Lung (tissue), 12 donors: ENCODE data around the gene IL3. TPM values are rescaled to one million over a fixed set of nuclear protein-coding genes. Genes with fewer than 3 reads are reported as not detected.

ENCODE experiments used
- ATAC-seq: fragments of 200-7000 bp; cut with Tn5 transposase; one replicate; pipeline ENCODE4 v1.9.1; 2020; ENCODE audit warnings: moderate number of reproducible peaks; ENCODE audit not compliant: insufficient read depth, low FRiP score
- DNase-seq, 3 donors: peaks; one replicate each; pipeline ENCODE4 v3.0.0-alpha.2; 2013 to 2017
- H3K27ac ChIP-seq, 2 donors: one replicate each; pipeline ENCODE4 v1.5.1; 2013; ENCODE audit warnings: mild to moderate bottlenecking in 2 of 2, moderate library complexity in 2 of 2, control low read depth in 1 of 2, inconsistent platforms in 1 of 2, low read depth in 1 of 2, low read length in 1 of 2
- H3K27me3 ChIP-seq, 3 donors: one replicate each; pipeline ENCODE4 v1.5.1; 2013; ENCODE audit warnings: low read length in 2 of 3; ENCODE audit not compliant: control insufficient read depth in 3 of 3, insufficient read depth in 3 of 3
- H3K36me3 ChIP-seq, 4 donors: one replicate each; pipeline ENCODE4 v1.5.1; 2013; ENCODE audit warnings: low read length in 4 of 4, mild to moderate bottlenecking in 1 of 4, moderate library complexity in 1 of 4; ENCODE audit not compliant: control insufficient read depth in 4 of 4, insufficient read depth in 4 of 4
- H3K4me1 ChIP-seq, 5 donors: one replicate each; pipeline ENCODE4 v1.5.1; 2013; ENCODE audit warnings: low read length in 5 of 5, mild to moderate bottlenecking in 2 of 5, moderate library complexity in 1 of 5; ENCODE audit not compliant: control insufficient read depth in 5 of 5, insufficient read depth in 5 of 5
- H3K4me3 ChIP-seq: one replicate; pipeline ENCODE4 v1.5.1; 2013; ENCODE audit warnings: mild to moderate bottlenecking, control low read depth, moderate library complexity
- H3K9ac ChIP-seq, 2 donors: one replicate each; pipeline ENCODE4 v1.5.1; 2013; ENCODE audit warnings: low read length in 2 of 2, control low read depth in 1 of 2; ENCODE audit not compliant: insufficient read depth in 1 of 2
- H3K9me3 ChIP-seq, 4 donors: one replicate each; pipeline ENCODE4 v1.5.1; 2013; ENCODE audit warnings: low read length in 3 of 4, mild to moderate bottlenecking in 1 of 4, moderate library complexity in 1 of 4; ENCODE audit not compliant: control insufficient read depth in 4 of 4, insufficient read depth in 3 of 4
- CTCF ChIP-seq: IDR thresholded peaks from 2 replicates; pipeline ENCODE4 v1.5.1; 2012; ENCODE audit warnings: mild to moderate bottlenecking; ENCODE audit errors: control extremely low read depth, extremely low read depth
- WGBS, 2 donors: extraction: QIAGEN DNeasy Blood & Tissue Kit; methylation state at CpG; one replicate each; pipeline ENCODE4 v1.1.7; 2013; 5-methylcytosine and 5-hydroxymethylcytosine counted together
- polyA plus RNA-seq, 2 donors: library from polyadenylated mRNA; stranded (reverse); fragments of 200-250 nt; gene quantifications; one replicate each; pipeline ENCODE4 v1.2.1, GENCODE V29; 2013
- total RNA-seq, 2 donors: library from RNA; depleted of rRNA in 1 of 2; stranded (reverse); fragments of >200 nt in 1 of 2; gene quantifications; one replicate each; pipeline ENCODE4 v1.2.1, GENCODE V29; 2014 to 2021
- donor health status: control.
- donor health status: control.
- donor health status: Bipolar disorder and iron deficiency.
- donor health status: healthy.
- donor health status: DM: yes; HTN: yes; CAD: no.

The IL3 gene
- total and polyA plus RNA-seq, 4 donors = not detected

DNA sequence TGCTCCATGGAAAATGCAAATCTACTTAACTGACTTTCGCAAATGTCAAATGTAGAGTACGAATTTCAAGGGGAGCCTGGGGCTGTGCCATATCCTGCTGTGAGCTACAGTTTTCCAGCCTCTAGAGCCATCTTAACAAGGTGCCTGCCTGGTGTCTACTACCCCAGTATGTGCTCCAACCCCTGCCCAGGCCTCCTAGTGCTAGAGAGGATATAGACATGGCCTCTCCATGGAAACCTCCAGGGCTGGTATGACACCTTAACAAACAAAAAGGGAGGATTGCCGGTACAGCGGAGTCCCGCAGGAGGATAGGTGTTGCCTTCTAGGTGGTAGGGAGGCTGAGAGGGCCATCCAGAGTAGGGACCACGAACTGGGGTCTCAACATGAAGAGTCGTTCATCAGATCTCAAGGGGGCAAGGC is 13.6 kb upstream of the IL3 start:
- DNase-seq (no peak), ATAC-seq (no peak)
- no peaks in the 10 kb centered on the region for H3K36me3 ChIP-seq
- H3K9ac ChIP-seq = no peak overlapping the region
- no peak overlapping the region for H3K4me3 ChIP-seq
- H3K4me1 ChIP-seq = peaks cover 0 to 3% (median 0%) of the 10 kb centered on the region in 5 donors
- WGBS, 2 donors = 75 to 88% methylated on average over 7 of the region's 7 CpGs
- H3K27me3 ChIP-seq = no peaks in the 10 kb centered on the region
- no peak for TF ChIP-seq CTCF
- no peak overlapping the region for H3K27ac ChIP-seq
- no peaks in the 10 kb centered on the region for H3K9me3 ChIP-seq

DNA sequence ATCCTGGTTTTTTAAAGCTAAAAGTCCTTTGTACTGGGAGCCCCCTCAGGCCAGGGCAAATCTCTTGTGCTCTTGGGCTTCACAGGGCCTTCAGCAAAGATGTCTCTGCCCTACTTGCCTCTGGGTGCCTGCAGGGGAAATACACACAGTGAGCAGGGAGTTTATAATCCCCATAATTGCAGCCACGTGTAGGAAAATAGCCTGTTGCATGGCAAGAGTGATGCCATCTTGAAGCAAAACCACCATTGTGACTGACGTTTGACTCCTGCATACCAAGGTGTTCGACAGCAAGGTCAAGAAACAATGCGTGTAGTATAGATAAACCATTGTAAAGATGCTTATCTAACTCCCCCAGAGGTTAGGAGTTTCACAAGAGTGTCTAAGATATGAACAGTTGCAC is 11.4 kb upstream of the IL3 start:
- no peaks in the 10 kb centered on the region for H3K4me1 ChIP-seq
- TF ChIP-seq CTCF = no peak
- no peak overlapping the region for H3K9ac ChIP-seq
- WGBS, 2 donors = 54 to 55% methylated on average over 4 of the region's 4 CpGs
- no peak overlapping the region for H3K27ac ChIP-seq
- H3K9me3 ChIP-seq = no peaks in the 10 kb centered on the region
- no peak for DNase-seq
- no peaks in the 10 kb centered on the region for H3K27me3 ChIP-seq
- no peak for ATAC-seq
- no peaks in the 10 kb centered on the region for H3K36me3 ChIP-seq
- H3K4me3 ChIP-seq = no peak overlapping the region

DNA sequence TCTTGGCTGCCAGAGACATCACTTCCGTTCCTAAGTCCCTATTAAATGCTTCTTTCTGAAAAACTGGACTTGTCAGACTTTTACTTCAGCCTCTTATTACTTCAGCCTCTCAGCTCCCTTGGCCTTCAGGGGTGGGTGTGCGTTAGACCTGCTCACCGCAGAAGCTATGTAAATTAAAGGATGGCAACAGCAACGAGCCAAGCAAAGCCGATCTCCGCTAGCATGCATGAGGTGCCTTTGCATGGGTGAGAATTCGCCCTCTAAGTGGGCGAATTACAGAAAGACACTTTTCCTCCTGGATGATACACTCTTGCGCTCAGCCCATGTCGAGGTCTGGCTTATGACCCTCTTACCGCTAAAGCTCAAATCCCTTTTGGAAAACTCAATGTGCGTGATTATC is 10.9 kb upstream of the IL3 start:
- H3K9me3 ChIP-seq = no peaks in the 10 kb centered on the region
- DNase-seq = no peak
- ATAC-seq = no peak
- H3K36me3 ChIP-seq = no peaks in the 10 kb centered on the region
- no peaks in the 10 kb centered on the region for H3K4me1 ChIP-seq
- no peak overlapping the region for H3K4me3 ChIP-seq
- no peak for TF ChIP-seq CTCF
- WGBS, 2 donors = 94 to 95% methylated on average over 12 of the region's 12 CpGs
- no peak overlapping the region for H3K9ac ChIP-seq
- H3K27me3 ChIP-seq = no peaks in the 10 kb centered on the region
- no peak overlapping the region for H3K27ac ChIP-seq

DNA sequence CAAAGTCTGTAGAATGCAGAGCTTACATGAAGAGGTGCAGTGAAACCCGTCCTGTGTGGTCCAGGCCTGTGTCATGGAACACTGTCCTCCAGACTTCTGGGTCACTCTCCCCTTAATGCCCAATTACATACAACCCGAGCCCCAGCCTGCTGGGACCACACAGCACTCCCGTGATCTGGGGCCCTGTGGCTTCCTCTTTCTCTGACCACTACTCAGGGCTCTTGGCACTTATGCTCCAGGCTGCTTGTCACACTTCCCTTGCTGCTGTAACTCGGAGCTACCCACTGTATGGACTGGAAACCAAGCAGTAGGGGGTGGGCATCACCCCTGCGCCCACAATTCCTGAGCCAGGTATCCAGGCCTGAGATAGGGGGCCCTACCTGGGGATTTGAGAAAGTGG is 10.3 kb upstream of the IL3 start:
- no peak for ATAC-seq
- Histone ChIP-seq H3K4me1 (no peaks in the 10 kb centered on the region), H3K27me3 (no peaks in the 10 kb centered on the region), H3K27ac (no peak overlapping the region), H3K36me3 (no peaks in the 10 kb centered on the region), H3K4me3 (no peak overlapping the region), H3K9ac (no peak overlapping the region), H3K9me3 (no peaks in the 10 kb centered on the region)
- no peak for DNase-seq
- no peak for TF ChIP-seq CTCF
- WGBS, 2 donors = 32 to 54% methylated on average over 5 of the region's 5 CpGs
